Hindlimb muscle (tissue), 1 donor: ENCODE data around the gene CASD1. TPM values are rescaled to one million over a fixed set of nuclear protein-coding genes. Genes with fewer than 3 reads are reported as not detected.

ENCODE experiments used
- DNase-seq: peaks from one replicate; pipeline ENCODE4 v3.0.0-alpha.2; 2013
- polyA plus RNA-seq: library from polyadenylated mRNA; unstranded; fragments of 120-200 nt; gene quantifications from one replicate; pipeline ENCODE4 v1.2.1, GENCODE V29; 2013; ENCODE audit not compliant: insufficient read length

The CASD1 gene
- polyA plus RNA-seq, result 57.4 TPM

GRCh38 chr7:94509264-94509886 lies at the start of gene CASD1:
CASD1 (plus strand) TSS chr7:94509809; CDS start chr7:94510085, 276 bp downstream.
- peak; percentile 60 for DNase-seq

GRCh38 chr7:94466516-94466915 lies 43.1 kb upstream of the CASD1 start:
- DNase-seq, result no peak

DNA sequence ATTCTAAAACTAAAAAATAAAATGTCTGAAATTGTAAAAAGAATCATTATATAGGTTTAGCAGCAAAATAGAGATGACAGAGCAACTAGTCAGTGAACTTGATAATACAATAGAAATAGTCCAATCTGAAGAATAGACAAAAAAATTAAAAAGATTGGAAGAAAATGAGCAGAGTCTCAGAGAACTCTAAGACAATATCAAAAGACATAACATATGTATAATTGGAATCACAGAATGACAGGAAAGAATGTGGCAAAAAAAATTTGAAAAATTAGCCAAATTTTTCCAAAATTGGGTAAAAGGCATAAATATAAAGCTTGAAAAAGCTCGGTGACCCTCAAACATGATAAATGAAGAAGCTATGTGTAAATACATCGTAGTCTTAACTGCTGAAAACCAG lies 38.0 kb upstream of the CASD1 start:
- DNase-seq, result no peak

DNA sequence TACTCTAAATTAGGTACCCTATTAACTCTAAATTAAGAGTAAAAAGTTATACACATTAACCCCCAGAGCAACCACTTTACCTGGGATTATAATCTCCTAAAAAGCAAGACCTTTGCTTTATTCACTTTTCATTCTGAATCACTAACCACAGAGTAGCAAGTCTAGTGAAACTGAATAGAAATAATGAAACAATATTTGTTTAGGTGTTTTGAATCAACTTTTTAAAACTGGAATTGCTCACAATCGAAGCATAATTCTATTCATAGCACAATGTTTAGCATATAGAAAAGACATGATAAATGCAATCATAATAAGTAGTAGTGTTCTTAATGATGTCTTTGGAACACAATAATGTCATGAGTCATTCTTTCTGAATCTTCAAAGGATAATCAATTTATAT lies 37.0 kb upstream of the CASD1 start:
- DNase-seq, result no peak

DNA sequence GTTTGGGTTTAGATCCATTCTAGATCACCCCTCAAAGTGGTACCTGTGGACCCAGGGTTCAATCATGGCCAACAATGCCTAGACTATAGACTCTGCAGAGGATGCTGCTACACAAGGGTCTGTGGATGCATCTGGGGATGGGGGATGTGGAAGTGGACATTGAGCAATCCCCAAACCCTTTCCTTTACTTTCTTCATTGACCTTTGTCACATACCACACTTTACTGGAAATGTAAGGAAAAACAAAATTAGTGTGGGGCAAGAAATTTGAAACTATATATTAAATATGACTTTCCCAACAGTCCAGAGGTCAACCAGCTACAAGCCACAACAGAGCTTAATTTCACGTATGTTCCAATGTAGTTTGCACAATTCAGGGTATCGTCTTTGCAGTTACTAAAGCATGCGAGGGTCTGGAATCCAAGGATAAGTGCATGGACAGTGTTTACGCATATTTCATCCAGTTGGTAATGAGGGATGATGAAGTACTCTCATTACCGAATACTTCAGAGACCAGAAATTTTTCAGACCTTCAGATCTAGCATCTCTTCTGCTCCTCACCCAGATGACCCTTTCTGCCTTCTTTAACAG lies 33.3 kb upstream of the CASD1 start:
- no peak for DNase-seq

DNA sequence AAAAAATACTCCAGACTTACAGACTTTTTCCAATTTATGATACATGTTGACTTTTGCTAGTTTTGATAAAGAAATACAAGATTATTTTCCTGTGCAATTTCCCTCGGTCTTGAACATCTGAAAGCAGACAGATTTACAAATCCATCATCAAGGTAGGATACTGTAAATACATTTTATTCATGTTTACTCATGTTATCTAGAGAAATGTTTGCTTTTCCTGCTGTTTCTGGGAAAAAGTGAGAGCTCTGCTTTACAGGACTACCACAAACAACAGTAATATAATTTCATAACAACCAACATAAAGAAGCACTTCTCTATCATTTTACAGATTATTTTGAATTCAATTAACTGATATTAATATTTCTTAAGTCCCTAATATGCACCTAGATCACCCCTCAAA lies 31.7 kb upstream of the CASD1 start:
- DNase-seq, result no peak

GRCh38 chr7:94478648-94479214 lies 30.9 kb upstream of the CASD1 start:
- DNase-seq, result no peak

GRCh38 chr7:94481279-94481678 lies 28.3 kb upstream of the CASD1 start:
- DNase-seq, result peak; percentile 7

DNA sequence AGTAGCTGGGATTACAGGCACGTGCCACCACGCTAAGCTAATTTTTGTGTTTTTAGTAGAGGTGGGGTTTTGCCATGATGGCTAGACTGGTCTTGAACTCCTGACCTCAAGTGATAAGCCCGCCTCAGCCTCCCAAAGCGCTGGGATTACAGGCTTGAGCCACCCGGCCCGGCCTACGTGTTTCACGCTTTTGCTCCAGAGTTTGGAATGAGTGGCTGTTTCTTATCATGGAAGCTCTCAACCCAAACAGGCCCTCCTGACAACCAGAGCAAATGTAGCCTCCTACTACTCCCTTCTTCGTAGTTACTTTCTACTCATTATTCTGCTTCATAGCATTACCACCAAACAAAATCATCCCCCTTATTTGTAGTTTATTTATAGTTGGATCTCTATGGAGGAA lies 26.8 kb upstream of the CASD1 start:
- no peak for DNase-seq

DNA sequence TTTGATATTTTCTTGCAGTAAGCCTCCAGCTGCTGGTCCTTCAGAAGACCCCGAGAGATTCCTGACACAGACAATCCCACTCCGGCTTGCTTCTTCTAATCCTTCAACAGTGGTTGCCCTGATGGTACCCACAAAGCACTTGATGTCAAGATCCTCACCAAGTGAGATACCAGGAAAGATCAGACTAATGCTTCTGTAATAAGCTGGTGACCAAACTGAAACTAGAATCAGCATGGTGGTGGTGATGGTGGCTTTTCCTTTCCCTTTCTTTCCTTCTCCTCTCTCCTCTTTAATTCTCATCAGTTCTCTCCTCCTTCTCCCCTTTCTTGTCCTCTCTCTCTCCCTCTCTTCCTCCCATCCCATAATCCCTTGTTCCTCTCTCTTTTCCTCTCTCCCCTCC lies 25.8 kb upstream of the CASD1 start:
- DNase-seq, result no peak

GRCh38 chr7:94486216-94486615 lies 23.4 kb upstream of the CASD1 start:
- DNase-seq, result no peak

DNA sequence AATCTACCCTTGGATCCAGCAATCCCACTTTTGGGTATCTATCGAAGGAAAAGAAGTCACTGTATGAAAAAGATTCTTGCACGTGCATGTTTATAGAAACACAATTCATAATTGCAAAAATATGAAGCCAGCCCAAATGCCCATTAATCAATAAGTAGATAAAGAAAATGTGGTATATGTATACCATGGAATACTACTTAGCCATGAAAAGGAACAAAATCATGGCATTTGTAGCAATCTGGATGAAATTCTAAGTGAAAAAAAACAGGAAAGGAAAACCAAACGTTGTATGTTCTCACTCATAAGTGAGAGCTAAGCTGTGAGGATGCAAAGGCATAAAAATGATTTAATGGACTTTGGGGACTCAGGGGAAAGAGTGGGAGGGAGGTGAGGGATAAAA lies 18.2 kb upstream of the CASD1 start:
- no peak for DNase-seq

GRCh38 chr7:94492601-94493000 lies 17.0 kb upstream of the CASD1 start:
- no peak for DNase-seq

- DNase-seq, result no peak
Measured at GRCh38 chr7:94497874-94498670, 11.5 kb upstream of the CASD1 start.

- DNase-seq, result no peak
Measured at GRCh38 chr7:94498918-94499317, 10.7 kb upstream of the CASD1 start.

- no peak for DNase-seq
Measured at GRCh38 chr7:94507462-94507861, 2.1 kb upstream of the CASD1 start.

GRCh38 chr7:94507962-94508361 lies 1.6 kb upstream of the CASD1 start:
- no peak for DNase-seq

DNA sequence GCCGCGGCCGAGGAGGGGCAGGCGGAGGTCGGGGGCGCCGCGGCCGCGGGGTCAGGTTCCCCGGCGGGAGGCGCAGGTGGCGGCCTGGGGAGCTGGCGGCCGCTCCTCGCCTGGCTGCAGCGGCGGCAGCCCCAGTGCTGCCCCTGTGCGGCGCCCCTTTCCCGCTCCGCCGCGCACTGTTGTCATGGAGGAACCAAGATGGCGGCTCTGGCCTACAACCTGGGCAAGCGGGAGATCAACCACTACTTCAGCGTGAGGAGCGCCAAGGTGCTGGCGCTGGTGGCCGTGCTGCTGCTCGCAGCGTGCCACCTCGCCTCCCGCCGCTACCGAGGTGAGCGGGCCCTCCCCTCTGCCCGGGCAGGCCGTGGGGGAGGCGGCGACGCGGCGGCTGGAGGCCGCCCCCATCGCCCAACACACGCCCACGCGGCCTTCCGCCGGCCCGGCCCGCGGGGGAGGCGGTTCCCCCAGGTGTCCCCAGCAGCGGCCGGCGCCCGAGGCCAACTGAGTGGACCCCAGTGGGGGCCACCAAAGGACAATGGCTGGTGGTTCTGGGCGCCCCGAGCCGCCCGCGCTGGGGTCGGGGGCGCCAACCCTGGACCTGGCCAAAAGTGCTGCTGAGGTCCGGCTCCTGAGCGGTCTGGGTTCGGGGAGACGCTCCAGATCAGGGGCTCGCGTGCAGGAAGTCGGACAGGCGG lies 425 bp downstream of the CASD1 start:
- DNase-seq, result peak; percentile 86

- peak; percentile 70 for DNase-seq
Measured at GRCh38 chr7:94510582-94511496, 1.2 kb downstream of the CASD1 start.

DNA sequence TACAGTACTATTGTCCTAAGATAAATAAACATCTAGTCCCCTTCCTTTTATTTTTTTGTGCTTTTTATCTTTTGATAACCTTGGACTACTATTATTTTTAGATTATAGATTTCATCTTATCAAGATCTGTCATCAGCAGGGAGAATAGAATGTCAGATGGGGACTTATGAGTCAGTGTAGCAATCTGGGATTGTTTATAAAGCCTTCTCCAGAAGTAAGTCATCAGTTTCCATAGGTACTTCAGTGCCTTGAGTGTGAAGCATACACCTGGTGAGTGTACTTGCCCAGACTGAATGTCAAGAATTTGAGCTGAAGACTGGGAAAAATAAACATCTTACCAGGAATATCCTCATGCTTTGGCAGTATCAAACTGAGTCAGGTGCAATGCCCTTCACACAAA lies 2.1 kb downstream of the CASD1 start:
- no peak for DNase-seq

DNA sequence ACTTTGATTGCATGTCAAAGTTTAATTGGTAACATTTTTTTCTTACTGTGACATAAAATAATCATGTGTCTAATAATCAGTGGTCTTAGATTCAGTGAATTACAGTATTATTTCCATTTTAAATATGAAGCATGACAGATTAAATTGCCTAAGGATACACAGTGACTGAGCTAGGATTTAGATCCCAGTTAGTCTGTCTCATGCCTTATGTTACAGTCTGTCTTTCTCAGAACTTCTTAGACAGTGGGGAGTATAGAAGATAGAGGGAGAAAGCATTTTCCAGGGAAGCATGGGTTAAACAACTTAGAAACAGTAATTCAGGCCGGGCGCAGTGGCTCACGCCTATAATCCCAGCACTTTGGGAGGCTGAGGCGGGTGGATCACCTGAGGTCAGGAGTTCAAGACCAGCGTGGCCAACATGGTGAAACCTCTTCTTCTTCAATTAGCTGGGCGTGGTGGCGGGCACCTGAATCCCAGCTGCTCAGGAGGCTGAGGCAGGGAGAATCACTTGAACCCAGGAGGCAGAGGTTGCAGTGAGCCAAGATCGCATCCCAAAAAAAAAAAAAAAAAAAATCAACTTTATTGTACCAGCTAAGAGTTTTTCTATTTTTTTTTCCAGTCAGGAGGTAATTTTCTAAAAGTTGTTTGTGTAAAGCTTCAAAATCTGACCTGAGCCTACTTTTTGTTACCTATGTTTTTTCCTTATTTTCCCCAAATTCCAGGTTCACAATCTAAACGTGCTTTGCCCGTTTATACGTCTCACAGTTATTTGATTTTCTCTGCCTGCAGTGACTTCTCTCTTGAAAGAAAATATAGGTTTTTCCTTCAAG lies 3.3 kb downstream of the CASD1 start:
- no peak for DNase-seq
